ENCODE results near the gene USH2A.

USH2A gene

DNA sequence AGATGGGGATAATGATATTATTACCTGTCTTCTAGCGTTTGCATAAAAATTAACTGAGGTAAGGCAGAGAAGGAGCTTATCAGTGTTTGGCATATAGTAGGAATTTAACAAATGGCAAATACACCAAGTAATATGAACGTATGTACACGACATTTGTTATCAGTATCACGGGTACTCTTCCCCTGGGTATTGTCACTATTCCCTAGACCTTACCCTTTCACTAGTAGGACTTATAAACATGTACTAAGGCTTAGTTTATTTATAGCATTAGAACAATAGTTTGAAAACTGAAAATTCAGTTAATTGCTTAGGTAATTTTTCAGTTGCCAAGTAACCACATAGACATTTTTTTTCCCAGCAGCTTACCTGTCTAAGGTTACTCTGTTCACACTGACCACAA is 669.1 kb downstream of the USH2A start:
- no peak for DNase-seq

DNA sequence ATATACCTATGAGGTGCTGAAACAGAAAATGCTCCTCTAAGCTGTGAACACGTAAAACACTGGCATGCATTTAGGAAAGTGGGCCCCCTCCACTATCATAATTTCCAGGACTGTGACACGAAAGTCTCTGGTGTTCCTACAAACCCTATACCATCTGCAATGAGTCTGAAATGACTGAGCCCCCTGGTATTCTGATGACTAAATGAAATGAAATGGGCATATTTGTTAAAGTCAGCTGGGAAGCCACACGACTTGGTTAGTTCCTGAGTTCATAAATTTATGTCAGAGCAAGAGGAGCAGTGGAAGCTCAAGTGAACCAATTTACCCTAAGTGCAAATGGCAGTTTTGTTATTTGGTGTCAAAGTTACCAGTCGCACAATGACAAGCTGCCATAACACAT is 673.8 kb downstream of the USH2A start:
- no peak for DNase-seq

DNA sequence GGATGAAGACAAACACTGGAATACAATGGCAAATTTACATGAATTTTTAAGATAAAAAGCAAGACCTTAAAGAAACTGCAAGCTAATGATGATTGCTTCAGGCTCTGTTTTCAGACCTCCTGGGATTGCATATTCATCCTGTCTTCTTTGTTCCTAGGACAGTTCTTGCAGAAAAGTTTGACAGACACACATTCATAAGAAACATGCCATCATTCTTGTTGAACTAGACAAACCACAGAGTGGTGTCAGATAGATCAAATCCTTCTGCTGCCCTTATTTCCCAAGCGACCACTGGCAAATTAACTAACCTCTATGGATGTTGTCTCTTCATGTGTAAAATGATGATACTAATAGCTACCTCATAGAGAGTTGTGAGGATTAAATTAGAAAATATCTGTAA is 674.8 kb downstream of the USH2A start:
- no peak for DNase-seq

DNA sequence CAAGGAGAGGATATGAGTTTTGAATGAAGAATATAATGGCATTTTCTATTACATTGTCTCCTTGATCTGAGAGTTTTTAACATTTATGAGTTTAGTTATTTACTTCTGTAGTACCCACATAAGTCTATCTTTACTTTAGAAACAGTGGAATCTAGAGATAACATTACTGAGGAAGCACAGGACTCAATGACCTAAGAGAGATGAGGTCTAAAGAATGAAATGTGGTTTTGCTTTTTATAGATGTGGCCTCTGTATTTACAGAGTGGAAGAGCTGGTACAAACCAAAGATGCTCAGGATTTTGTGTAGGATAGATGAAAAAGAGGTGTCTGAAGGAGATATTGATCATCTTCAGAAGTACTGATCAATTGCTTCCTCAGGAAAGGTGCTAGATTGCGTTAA is 678.8 kb downstream of the USH2A start:
- no peak for DNase-seq

DNA sequence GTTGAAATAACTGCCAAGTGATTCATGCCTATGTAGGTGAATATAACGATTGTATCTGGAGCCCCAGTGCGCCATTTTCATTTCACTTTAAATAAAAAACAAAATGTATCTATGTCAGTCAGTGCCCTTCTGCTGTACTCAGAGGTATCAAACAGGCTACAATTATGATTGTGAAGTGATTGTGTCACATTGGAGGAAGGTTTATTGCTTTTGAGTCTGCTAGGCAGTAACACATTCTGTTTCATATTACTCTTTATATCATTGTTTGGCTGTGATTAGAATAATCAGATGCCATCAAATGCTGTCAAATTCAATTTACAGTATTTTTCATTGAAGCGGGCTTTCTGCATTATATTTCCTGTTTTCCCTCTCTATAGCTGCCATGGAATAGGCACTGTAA is 684.2 kb downstream of the USH2A start:
- DNase-seq, result no peak

DNA sequence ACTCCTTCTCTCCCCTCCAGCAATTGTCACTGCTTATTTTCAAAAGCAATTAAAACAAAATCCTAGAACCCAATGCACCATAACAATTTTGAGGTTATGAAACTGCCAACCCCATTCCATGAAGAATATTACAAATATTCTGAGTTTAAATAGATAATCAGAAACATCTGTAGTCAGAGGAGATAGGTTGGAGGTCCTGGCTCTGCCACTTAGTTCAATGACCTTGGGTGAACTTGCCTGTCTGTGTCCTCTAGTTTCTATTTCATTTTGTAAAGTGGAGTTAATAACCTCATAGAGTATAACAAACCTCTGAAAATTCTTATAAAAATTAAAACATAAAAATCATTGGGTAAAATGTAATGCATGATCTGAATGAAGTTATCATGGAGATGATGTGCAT is 691.5 kb downstream of the USH2A start:
- no peak for DNase-seq

DNA sequence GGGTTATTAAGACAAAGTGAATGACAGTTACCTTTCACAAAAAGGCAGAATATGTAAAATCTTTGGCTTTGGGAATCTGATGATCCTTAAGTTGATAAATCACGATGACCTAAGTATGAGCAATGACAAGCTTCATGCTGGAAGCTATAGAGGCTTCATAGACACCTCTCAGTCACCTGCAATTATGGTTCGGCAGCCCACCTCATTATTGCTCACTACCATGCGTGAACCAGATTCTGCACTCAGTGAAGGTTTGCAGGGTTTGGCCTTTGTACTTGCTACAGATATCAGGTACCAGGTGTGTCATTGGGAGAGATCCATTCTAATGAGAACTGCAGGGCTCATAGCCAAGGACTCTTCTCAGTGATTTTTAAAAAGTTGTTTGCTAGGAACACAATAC is 692.6 kb downstream of the USH2A start:
- DNase-seq, result no peak

DNA sequence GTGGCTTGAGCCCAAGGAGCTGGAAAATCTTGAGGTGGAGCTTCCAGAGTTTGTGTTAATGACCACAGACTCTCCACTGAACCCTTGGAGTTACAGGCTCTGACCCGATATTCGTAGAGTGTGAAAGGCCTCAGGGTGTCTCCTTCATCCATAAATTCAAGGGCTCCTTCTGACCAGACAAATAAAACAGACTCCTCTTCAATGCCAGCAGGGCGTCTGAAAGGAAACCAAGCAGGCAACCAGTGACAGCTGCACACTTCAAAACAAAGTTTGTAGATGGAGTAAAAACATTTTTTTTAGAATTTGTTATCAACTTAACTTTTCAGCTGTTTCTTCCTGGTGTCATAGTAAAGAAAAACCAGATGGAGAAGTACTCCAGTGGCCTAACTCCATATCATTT is 695.1 kb downstream of the USH2A start:
- DNase-seq, result no peak

DNA sequence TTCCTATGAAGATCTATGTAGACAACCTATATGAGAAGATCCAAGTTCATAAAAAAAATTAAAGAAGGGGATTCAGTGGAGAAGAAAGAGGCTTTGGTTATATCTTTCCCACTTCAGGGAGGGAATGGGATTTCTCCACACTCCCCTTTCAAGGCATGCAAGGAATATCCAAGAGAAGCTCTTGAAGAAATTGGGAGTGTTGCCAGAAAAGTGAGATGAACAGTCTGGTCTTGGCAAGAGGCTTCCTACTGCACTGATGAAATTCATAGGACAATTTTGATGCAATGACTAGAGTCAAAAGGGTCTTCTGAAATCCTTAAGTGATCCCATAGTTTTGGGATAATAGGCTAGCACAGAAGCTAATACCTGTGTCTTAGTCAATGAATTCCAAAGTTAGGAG is 703.1 kb downstream of the USH2A start:
- DNase-seq, result no peak

DNA sequence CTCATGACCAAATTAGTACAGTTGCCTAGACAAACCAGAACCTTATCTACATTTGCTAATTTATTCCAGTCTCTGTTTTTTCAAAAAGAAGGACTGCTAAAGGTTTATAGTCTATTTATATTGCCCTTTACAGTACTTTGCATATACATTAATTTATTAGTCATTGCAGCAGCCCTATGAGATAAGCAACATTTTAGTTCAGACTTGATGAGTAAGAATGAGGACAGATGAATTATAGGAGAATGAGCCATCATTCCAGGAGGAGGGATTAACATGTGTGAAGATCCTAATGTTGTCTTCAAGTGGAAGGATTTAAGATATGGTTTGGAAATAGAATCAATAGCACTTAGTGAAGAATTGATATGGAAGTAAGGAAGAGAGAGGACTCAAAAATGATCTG is 703.7 kb downstream of the USH2A start:
- no peak for DNase-seq

DNA sequence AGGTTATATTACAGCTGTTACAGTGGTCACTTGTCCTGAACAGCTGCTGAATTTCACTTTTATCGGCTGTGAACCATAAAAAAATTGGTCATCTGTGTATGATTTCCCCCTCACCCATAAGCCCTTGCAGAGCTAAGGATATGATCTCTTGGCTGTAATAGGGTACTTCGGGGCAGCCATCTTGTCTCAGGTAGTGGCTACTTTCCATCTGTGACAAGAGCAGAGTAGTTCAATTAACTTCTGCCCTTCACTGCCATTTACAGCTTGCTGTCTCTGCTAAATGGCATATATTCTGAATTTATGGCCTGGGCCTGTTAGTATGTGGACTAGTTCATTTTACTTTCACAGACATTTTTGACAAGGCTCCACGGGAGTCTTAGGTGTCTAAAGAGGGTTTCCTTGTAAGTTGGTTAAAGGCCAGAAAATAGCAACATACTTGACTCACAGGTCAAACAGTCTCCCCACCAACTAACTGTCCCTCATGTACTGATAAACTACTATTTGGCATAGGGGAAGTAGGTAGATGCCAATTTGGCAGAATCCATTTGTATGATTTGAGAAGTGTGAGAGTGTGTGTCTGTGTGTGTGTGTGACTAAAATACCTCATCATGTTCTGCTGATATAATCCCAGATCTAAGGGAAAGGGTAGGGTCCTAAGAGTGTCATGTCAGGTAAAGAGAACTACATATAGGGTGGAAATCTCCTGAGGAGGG is 704.5 kb downstream of the USH2A start:
- no peak for DNase-seq

DNA sequence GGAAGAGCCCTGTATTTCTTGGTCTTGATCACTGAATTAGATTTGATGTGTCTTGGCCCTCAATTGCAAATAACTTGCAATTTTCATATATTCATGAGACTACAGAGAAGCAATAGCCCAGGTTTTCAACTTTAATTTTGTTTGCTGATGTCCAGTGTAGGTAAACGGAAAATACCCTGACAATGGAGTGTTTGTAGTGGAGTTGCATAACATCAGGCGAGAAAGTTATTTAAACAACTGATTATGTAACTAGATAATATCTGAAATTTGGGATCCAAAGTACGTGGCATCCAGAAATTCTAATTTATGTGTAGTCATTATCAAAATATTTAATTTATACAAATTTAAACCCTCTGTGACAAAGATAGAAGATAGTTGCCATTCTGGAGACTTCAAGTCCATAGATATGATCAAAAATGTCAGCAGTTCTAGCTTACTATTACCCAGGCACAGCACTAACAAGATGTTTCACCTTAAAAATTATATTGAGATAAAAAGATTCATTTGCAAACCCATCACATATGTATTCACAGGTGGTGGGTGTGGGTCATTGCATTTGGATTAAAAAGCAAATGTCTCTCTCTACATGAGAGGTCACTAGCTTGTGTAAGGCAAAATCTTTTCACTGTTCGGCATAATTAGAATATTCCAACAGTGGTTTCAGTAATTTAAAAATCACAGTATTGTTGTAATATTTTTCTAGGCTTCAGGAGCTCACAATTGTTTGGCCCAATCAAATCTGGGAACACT is 705.4 kb downstream of the USH2A start:
- DNase-seq, result no peak

DNA sequence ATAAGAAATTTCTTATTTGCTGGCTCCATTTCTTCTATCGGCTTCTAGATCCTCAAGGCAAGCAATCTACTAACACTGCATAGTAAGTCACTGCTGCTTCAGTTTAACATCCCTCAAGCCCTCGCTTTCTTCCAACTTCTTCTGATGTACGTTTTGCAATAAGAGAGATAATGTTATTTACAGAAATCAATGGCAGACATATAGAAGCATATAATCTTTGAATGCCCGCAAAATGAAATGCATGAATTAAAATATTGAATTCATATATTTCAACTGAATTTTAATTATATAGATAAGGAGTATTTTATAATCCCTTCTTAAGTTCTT is 712.4 kb downstream of the USH2A start:
- no peak for DNase-seq

DNA sequence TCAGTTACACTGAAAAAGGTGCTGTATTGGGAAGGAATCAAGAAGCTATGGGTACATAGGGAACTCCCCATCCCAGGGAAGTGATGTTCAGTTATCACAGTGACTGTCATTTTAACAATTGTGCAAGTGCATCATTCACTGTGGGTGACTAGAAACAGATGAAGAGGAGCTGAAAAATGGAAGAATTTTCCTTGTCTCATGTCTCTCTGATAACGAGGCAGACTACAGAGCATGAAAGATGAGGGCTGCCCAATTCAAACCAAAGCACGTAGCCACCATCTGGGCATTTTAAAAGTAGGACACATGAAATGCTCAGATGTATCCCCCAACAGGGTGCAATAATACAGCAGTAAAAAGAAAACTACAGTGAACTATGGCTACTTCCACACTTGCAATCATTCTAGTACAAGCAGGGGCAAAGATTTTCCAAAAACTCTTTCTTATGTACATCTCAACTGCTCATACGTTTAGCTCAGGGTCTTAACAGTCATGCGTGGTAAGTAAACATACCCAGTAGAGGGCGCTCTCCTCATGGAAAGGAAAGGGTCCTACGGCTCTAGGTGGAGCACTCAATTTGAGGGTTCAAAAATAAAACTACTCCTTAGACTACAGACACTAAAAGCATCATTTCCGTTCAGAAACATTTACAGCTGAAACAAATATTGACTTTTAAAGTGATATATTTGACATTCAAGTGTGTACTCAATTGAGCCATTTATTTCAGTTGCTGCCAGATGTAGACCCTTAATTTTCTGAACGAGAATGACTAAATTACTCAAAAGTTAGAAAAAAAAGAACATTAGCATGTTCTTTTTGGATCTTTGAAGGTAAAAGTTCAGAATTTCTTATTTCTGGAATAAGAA is 713.0 kb downstream of the USH2A start:
- no peak for DNase-seq

DNA sequence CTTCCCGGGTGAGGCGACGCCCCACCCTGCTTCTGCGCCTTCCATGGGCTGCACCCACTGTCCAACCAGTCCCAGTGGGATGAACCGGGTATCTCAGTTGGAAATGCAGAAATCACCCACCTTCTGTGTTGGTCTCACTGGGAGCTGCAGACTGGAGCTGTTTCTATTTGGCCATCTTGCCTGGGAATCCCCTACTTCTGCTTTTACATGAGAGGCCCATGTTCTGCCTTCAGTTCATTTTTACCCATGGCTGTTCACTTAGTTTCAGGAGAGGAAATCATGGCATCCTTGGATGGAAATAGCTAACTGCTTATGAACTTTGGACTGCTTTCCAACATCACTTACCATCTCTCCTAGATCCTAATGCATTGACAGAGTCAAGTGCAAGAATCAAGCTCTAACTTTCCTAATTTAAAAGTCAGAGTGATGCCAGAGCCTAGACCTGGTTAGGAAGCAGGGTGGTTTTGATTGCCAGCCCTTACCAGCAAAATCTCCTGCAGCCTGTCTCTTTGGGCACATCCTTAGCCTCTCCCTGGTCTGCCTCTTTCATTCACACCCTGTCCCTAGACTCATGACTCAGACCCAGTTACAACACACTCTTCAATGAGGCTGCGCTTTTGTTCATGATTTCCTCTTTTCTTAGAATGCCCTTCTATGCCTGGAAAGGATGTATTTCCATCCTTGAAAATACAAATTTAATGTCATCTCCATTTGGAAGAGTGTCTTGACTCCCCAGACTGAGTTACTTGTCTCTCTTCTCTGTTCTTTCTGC is 719.0 kb downstream of the USH2A start:
- no peak for DNase-seq

DNA sequence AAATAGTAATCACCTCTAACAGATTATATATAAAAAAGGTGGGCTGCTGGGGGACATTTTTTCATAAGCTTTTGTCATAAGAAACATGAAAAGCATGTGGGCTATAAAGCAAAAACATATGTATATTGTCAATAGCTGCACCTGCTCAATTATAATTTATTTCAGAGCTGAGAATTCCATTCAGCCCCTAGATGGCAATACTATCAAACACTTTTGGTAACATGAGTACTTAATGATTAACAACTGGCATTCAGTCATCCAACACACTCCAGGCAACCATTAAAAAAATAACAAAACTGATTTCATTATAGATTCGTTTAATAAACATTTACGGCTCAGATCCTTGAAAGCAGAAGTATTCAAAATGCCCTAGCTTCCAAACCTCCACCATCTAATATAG is 741.0 kb downstream of the USH2A start:
- DNase-seq, result no peak

DNA sequence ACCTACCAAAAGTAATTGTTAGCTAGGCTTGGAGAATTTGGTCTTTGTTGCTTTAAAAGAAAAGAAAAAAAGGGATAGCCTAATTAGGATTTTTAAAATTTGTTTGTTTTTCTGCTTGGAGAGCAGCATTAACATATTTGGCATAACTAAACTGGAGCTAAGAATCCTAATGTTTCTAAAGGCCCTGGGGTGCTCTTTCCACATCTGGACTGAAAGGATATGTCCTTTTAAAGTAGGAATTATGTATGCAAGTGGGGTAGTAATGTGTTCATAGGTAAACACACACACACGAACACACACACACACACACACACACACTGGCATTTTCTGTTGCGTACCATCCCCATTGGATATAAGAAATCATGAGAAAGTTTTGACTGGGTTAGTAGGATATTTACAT is 742.2 kb downstream of the USH2A start:
- DNase-seq, result no peak

DNA sequence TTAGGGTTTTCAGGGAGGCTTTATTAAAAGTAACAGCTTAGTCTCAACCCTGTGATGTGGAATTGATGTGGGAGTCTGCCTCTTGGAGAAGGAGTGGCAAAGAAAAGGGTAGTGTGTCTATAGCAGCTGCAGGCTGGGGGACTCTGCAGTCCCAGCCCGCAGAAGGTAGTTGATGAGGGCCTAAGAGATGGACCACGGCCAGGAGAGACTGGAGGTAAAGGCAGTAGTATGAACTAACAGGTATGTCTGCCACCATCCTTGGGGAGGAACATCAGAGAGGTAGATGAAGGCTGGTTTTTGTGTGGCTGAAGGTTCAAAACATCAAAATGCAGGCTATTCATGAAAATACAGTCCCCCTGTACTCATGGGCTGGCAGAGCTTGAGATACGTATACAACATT is 744.0 kb downstream of the USH2A start:
- no peak for DNase-seq

DNA sequence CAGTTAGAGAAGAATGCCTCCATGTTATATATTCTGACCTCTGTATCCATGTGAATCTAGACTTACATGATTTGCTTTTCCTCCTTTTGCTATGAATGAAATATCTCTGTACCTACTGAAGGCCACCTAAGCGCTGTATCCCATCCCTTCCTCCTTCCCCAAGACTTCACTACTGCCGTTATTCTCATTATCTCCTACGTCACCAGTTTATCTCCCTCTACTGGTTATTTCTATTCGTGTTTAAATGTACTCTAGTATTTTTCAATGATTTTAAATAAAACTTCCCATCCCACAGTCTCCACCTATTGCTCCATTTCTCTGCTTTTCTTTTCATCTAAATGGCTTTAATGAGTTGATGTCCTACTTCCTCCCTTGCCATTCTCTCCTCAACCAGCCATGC is 746.1 kb downstream of the USH2A start:
- DNase-seq, result no peak

DNA sequence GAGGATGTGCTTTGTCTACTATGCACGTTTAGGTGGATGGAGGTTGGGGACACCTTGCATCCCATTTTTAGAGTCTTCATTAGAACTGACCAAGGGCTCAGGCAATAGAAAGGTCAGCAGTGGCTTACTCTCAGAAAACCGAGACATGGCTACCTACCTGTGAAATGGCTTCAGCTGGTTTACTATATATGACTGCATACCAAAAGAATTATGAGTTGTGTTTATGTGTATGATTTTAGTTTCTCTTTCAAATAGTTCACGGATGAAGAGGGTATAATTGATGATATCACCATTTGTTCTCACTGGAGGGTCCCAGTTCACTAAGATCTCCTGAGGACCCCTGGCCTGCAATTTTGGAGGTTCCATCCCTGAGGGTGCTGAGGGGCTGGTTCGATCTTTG is 749.3 kb downstream of the USH2A start:
- DNase-seq, result no peak

DNA sequence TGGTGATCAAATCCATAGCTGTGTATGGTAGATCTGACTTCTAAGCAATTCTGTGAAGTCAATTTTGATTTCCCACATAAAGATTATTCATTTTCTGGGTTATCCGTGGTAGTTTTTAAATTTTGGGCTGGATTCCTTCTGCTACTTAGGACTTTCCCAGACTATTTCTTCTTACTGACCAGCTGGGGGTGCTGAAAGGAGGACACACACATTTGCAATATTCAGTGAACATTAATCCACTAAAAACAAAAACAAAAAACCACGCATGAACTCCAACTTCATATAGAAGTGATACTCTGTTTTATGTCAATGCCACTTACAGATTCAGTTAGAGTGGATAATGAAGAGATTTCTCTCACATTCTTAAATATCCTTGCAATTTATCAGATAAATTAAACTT is 750.8 kb downstream of the USH2A start:
- DNase-seq, result no peak

DNA sequence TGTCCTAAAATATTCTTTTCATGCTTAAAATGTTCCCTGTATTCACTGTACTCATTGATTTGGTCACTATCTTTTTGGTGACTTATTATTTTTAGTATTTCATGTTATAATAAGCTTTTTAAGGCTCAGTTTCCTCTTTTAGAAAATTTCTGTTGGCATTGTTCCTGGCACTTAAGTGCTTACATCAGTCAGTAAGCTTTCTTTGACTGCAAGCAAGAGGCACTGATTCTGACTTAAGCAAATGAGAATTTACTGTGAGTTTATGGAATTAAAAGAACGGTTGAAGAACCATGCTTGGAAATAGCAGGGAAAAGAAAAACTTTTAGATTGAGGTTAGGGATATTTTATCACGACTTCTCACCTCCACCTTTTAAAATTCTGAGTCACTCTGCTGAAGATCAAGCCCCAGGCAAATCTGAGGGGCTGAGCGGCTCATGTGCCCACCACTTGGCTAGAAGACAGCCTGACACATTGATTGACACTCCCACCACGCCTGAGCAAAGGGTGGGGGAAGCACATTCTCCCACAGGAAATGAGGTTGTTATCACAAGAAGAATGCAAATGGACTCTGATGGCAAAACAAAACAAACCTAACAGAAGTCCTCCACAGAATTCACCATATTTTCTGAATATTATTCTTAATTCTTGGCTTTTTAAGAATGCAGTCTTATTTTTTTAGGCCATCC is 753.3 kb downstream of the USH2A start:
- no peak for DNase-seq

DNA sequence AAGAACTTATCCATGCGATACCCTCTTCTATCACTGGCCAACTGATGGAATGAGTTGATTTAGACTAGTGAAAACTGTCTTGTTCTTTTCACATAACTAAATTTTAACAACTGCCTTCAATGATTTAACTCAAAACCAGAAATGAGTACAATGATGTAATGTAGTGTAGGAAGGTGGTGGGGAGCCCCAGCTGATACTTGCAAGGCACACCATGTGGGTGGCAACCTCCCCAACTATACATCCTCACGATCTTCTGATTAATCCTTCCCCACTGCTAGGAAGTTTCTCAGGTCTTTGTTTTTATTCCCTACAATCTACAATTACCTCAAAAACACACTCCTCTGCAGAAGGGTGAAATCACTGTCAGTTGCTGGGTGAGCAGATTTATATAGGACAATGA is 755.5 kb downstream of the USH2A start:
- DNase-seq, result no peak

Measured in activated effector memory CD4-positive, alpha-beta T cell treated with anti-CD3 and anti-CD28 coated beads, Interleukin-2, amount 50 U/mL, for 16 hours (primary cell).